ENCODE measurements around the gene SOX18. TPM values are rescaled to one million over a fixed set of nuclear protein-coding genes. Genes with fewer than 3 reads are reported as not detected.

SOX18 gene
- total and polyA plus RNA-seq, 2 donors (not counting 1 experiment from before 2014, with no cell fraction given): not detected

DNA sequence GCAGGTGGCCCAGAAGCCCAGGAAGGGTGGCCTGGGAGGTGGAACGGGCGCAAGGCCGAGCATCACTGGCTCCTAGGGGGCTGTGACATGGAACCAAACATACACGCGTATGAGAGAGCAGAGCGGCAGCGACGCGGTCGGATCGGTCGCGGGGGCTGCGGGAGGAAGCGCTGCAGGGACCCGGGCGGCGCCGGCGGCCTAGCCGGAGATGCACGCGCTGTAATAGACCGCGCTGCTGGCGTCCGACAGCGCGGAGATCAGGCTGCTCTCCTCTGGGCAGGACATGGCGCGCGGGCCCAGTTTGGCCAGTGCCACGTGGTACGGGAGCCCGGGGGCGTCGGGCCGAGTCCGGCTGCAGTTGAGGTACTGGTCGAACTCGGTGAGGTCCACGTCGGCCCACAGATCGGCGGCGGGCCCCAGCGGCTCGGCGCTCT is 1.5 kb downstream of the SOX18 start:
- Histone ChIP-seq H3K4me1 (ENCODE audit: control insufficient read depth, extremely low read depth, insufficient read depth, low read length) (no peaks in the 10 kb centered on the region), H3K9ac (ENCODE audit: insufficient read depth, low read length) (no peak overlapping the region), H3K27me3 (ENCODE audit: control insufficient read depth, insufficient read depth, low read length) (peaks cover 11% of the 10 kb centered on the region), H3K36me3 (ENCODE audit: control insufficient read depth, insufficient read depth, low read length) (no peaks in the 10 kb centered on the region), H2AFZ (ENCODE audit: low read length) (no peak overlapping the region), H3K4me3 (replicated peaks in 1 of 4; ENCODE audit: control extremely low read depth in 1 of 4, insufficient read depth in 1 of 4, low read depth in 3 of 4, low read length in 4 of 4) (no peak overlapping the region), H3K79me2 (ENCODE audit: control insufficient read depth, insufficient read depth, low read length) (no peaks in the 10 kb centered on the region), H3K27ac (ENCODE audit: insufficient read depth, low read length) (no peak overlapping the region), H3K9me3 (ENCODE audit: control insufficient read depth, insufficient read depth, low read depth, low read length) (no peaks in the 10 kb centered on the region), H4K20me1 (ENCODE audit: control insufficient read depth, extremely low read depth, insufficient read depth, low read length) (no peaks in the 10 kb centered on the region), H3K4me2 (ENCODE audit: extremely low read depth, insufficient read depth, low read length) (no peak overlapping the region)
- DNase-seq (ENCODE audit: low read depth in 2 of 2): no peak
- no peak for TF ChIP-seq EZH2 (IDR thresholded peaks at IDR 0.05; ENCODE audit: low read length, missing control alignments)
- TF ChIP-seq, protein P1, sequence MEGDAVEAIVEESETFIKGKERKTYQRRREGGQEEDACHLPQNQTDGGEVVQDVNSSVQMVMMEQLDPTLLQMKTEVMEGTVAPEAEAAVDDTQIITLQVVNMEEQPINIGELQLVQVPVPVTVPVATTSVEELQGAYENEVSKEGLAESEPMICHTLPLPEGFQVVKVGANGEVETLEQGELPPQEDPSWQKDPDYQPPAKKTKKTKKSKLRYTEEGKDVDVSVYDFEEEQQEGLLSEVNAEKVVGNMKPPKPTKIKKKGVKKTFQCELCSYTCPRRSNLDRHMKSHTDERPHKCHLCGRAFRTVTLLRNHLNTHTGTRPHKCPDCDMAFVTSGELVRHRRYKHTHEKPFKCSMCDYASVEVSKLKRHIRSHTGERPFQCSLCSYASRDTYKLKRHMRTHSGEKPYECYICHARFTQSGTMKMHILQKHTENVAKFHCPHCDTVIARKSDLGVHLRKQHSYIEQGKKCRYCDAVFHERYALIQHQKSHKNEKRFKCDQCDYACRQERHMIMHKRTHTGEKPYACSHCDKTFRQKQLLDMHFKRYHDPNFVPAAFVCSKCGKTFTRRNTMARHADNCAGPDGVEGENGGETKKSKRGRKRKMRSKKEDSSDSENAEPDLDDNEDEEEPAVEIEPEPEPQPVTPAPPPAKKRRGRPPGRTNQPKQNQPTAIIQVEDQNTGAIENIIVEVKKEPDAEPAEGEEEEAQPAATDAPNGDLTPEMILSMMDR (conservative IDR thresholded peaks at IDR 0.05 in 1 of 2, IDR thresholded peaks at IDR 0.05 in 1 of 2; ENCODE audit: low read depth in 1 of 2, low read length in 2 of 2): no peak

DNA sequence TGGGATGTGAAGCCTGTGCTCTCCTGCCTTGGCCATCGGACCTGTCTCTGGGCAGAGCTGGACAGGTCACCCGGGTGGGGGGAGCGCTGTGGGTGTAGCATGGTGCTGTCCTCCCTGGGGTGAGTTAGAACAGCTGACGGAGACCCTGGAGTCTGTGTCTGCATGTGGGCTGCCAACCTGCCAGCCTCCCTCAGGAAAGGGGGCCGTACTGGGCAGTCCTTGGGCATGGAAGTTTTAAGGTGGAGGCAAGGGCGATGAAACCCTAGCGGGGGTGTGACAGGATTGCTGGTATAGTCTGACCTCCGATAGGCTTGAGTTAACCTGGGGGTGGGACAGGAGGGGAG is 2.4 kb downstream of the SOX18 start:
- DNase-seq (ENCODE audit: low read depth in 2 of 2): no peak
- no peaks in the 10 kb centered on the region for H3K4me1 ChIP-seq (ENCODE audit: control insufficient read depth, extremely low read depth, insufficient read depth, low read length)
- H3K27ac ChIP-seq (ENCODE audit: insufficient read depth, low read length): no peak overlapping the region
- no peak overlapping the region for H3K4me3 ChIP-seq (replicated peaks in 1 of 4; ENCODE audit: control extremely low read depth in 1 of 4, insufficient read depth in 1 of 4, low read depth in 3 of 4, low read length in 4 of 4)
- H3K9ac ChIP-seq (ENCODE audit: insufficient read depth, low read length): no peak overlapping the region
- no peaks in the 10 kb centered on the region for H4K20me1 ChIP-seq (ENCODE audit: control insufficient read depth, extremely low read depth, insufficient read depth, low read length)
- no peak overlapping the region for H2AFZ ChIP-seq (ENCODE audit: low read length)
- TF ChIP-seq, protein P1 (conservative IDR thresholded peaks at IDR 0.05 in 1 of 2, IDR thresholded peaks at IDR 0.05 in 1 of 2; ENCODE audit: low read depth in 1 of 2, low read length in 2 of 2): no peak
- TF ChIP-seq EZH2 (IDR thresholded peaks at IDR 0.05; ENCODE audit: low read length, missing control alignments): no peak
- peaks cover 15% of the 10 kb centered on the region for H3K27me3 ChIP-seq (ENCODE audit: control insufficient read depth, insufficient read depth, low read length)
- H3K36me3 ChIP-seq (ENCODE audit: control insufficient read depth, insufficient read depth, low read length): no peaks in the 10 kb centered on the region
- no peaks in the 10 kb centered on the region for H3K79me2 ChIP-seq (ENCODE audit: control insufficient read depth, insufficient read depth, low read length)
- H3K9me3 ChIP-seq (ENCODE audit: control insufficient read depth, insufficient read depth, low read depth, low read length): no peaks in the 10 kb centered on the region
- H3K4me2 ChIP-seq (ENCODE audit: extremely low read depth, insufficient read depth, low read length): no peak overlapping the region

DNA sequence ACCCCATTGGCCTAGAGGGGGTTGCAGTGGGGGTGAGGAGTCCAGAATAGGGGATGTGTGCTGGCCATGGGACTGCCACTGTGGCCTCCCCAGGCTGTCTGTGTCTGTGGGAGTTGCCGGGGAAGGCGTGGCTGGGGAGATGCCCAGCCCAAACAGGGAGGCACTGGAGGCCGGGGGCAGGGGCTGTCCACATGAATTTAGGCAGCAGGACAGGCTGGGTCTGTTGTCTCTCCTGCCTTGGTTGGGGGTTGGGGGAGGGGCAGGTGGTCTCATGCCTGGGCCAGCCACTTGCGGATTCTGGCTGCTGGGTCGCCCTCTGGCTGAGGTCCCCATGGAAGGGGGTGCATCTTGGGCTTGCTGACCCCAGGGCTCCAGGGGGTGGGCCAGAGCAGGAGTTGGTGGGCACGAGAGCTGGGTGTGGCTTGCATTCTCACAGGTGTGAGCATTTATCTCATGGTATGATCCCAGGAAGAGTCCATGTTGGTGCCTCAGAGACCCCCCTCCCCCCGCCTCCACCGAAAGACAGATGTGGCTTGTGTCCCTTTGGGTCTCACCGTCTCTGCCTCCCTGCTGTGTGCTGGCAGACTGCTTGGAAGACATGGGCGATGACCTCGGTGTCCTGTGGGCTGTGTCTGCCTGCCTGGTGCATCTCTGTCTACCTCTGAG is 4.0 kb downstream of the SOX18 start:
- H3K27ac ChIP-seq (ENCODE audit: insufficient read depth, low read length): no peak overlapping the region
- no peaks in the 10 kb centered on the region for H3K79me2 ChIP-seq (ENCODE audit: control insufficient read depth, insufficient read depth, low read length)
- H4K20me1 ChIP-seq (ENCODE audit: control insufficient read depth, extremely low read depth, insufficient read depth, low read length): no peaks in the 10 kb centered on the region
- no peak overlapping the region for H3K4me3 ChIP-seq (replicated peaks in 1 of 4; ENCODE audit: control extremely low read depth in 1 of 4, insufficient read depth in 1 of 4, low read depth in 3 of 4, low read length in 4 of 4)
- no peak overlapping the region for H3K9ac ChIP-seq (ENCODE audit: insufficient read depth, low read length)
- TF ChIP-seq, protein P1 (conservative IDR thresholded peaks at IDR 0.05 in 1 of 2, IDR thresholded peaks at IDR 0.05 in 1 of 2; ENCODE audit: low read depth in 1 of 2, low read length in 2 of 2): no peak
- TF ChIP-seq EZH2 (IDR thresholded peaks at IDR 0.05; ENCODE audit: low read length, missing control alignments): no peak
- no peaks in the 10 kb centered on the region for H3K4me1 ChIP-seq (ENCODE audit: control insufficient read depth, extremely low read depth, insufficient read depth, low read length)
- no peak overlapping the region for H2AFZ ChIP-seq (ENCODE audit: low read length)
- no peaks in the 10 kb centered on the region for H3K9me3 ChIP-seq (ENCODE audit: control insufficient read depth, insufficient read depth, low read depth, low read length)
- no peaks in the 10 kb centered on the region for H3K36me3 ChIP-seq (ENCODE audit: control insufficient read depth, insufficient read depth, low read length)
- peaks cover 31% of the 10 kb centered on the region for H3K27me3 ChIP-seq (ENCODE audit: control insufficient read depth, insufficient read depth, low read length)
- no peak for DNase-seq (ENCODE audit: low read depth in 2 of 2)
- H3K4me2 ChIP-seq (ENCODE audit: extremely low read depth, insufficient read depth, low read length): no peak overlapping the region

All from fibroblast of lung (primary cell).